ENCODE measurements around the gene TTC6.
"Not testable (repeated sequence)": the region's sequence is repeated elsewhere in the genome, so short reads cannot be mapped to it uniquely, and the experiment has no call there.

TTC6 gene, protein sequence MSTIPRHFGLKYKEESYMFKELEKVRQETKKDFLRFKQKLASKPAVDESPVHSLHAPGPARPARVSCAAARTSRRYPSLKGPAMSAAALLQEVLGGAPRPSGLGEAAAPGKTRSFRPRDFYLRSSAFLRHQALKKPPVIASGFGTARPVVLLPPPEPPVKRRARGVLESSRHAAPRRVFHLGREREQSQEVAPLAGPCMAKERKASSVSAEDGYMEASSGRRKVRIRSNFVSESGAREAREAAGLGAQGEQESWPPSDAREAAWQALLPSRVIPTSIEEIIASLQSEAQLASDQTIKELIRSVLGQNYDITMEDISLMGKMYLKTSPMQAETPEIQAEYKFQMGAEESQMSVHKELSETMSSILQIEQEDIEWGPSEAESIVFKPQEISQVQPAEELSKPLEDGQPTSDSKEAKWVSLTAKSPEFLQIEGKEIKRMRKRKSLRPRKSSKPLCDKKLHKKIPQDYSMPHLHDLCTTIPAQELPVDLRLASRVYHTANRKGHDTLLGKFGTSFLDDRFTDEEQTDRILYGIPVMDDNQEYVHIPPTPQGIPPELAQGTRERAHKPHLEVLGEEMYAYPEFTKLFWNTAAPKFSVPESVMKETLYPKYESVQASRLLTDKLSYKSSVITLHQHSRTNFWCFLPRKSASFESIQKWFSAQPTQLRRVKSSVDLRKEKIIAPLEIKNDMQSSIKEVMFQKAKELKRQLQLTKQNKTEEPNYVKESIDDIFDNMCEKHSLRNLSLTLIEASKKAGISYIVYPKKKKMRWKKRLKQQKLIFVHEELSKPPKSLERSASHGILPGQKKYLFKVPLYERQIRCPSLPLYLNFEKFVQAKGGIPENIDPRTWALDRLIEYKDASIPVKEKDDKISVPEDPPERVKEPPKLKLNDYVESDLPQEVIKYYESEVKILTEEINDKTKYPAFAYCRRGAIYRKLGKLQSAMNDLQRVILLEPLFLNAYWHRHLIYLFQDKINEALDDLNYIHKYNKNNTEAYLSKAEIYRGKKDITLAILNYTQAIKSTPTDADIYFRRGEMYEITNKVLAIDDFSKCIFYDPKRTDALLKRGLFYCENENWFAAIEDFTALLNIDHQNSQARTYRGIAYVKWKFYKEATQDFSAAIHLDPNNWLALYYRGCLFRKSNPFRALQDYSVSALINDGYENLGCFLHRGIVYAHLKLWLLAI (N-terminal part only)

DNA sequence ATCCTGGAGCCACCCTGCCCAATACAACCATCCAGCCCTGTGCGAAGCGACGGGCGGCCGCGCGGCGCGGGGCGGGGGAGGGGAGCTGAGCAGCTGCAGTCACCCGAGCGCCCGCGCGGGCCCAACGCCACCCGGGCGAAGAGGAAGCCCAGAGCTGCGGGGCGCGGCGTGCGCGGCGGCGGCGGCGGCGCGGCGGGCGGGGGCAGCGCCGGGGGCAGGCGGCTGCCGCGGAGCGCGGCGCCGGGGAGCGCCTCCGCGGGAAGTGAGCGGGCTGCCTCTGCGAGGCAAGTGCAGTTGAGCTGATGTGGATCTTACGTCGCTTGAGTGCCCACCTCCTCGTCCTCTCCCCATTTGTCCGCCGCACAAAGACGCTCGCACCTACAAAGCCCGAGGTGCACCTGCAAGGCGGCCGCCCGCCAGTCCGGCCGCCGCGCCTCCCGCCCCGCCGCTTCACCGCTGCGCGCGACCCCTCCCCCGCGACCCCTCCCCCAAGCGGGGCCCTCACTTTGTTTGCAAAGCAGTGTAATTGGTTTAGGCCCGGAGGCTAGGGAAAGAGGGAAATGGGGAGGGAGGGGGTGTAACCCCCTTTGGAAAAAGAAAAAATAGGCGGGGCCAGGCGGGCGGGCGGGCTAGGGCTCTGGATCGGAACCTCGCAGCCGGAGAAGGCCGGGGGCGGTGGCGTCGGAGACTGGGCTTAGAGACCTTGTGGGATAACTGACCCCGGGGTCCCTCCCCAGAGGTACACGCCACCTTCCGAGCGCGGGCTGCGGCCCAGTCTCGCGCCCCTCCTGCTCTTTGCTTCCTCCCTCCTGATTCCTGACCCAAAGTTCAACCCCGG, at the start of gene TTC6, which contains the start of gene FOXA1:
TTC6 (plus strand) TSS at position 659 of the 838 bp plus-strand sequence. CDS start 26,436 bp downstream, outside the sequence.
FOXA1 (minus strand) TSS at position 279 of the 838 bp plus-strand sequence; CDS start at position 2, 277 bp downstream.
- DNase-seq: peak; percentile 62

DNA sequence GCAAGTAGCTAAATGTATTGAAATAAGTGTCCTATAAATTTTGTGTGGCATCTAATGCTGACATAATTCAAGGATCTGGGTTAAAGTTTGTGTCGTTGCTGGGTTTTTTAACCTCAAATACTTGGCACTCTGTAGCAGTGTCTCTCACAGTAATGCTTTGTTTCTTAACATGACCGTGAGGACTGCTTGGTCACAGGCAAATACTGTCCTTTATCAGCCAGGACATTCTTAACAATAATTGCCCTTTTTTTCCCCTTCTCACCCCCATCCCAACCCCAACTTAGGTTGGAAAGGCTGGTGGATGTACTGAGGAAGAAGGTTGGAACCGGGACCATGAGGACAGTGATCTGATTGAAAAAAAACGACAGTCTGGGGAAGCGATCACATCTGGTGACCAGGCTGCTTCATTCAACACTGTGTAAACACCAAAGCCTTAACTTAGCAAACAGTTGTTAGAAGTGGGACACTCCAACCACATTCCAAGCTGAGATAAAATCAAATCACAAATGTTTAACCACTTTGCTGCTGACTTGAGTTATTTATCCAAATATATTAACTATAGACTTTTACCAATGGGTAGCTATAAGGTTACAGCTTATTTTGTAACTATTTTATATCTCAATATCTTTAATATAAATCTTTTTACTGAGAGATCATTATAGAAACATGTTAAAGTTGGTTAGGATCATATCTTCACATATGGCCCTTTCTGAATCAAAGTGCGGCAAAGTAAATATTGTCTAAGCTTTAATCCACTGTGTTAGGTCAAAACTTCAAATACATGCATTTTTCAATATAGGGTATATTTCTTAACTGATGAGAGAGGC, 48.6 kb upstream of the TTC6 start:
- no peak for DNase-seq

DNA sequence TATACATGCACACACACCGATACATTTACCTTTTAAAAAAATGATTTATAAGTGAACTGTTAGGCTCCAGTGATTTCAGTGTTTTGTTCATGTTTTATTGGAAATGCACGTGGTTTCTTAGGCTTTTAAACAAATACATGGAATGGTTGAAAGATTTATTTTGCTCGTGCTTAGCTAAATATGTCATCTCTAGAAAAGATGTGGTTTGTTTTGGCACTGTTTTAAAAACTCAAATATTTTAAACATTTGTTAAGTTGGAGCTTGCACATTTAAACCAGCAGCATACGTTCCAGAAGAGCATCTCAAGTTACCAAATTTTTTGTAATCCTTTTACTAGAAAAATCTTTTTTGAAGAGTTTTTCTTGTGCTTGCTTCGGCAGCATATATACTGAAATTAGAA, 44.9 kb upstream of the TTC6 start:
- DNase-seq: no peak

DNA sequence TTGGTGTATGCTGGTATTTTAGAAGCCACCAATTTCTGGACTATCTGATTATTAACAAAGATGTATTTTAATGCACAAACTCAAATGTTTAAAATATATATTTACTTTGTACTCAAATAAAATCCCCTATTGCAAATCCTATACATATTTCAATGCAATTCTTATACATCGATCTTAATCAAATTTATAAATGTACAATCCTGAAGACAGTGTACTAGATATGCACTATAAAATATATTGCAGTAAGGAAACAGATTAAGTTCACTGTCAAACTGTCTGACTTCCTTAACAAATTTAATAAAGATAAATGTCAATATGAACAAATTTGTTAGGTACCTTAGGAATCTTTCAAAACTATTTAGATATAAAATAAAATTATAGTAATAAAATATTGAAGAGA, 44.3 kb upstream of the TTC6 start:
- DNase-seq: no peak

DNA sequence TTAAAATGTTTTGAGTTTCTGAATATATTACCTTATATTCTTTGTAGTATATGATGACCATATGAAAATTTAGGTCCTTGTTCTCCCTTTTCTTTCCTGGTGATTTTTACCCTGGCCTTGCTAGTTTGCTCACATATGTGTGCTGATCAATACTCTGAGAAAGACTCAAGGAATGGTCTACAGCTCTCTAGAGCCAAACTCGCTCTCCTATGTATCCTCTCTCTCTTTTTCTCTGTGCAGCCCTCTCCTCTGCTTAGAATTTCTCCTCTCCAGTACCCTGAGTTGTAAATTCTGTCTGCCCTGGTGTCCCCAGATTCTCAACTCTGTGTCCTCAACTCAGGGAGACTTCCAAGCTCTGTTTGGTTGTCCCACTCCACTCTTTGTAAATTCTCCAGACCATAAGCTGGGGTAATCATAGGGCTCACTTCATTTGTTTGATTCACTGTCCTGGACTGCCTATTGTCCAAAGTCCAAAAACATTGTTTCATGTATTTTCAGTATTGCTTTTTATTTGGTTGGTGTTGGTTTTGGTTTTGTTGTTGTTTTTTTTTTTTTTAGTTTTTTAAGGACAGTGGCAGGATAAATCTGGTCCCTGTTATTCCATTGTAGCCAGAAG, 41.4 kb upstream of the TTC6 start:
- DNase-seq: no peak

DNA sequence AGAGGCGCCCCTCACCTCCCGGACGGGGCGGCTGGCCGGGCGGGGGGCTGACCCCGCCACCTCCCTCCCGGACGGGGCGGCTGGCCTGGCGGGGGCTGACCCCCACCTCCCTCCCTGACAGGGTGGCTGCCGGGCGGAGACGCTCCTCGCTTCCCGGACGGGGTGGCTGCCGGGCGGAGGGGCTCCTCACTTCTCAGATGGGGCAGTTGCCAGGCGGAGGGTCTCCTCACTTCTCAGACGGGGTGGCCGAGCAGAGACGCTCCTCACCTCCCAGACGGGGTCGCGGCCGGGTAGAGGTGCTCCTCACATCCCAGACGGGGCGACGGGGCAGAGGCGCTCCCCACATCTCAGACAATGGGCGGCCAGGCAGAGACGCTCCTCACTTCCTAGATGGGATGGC, 39.8 kb upstream of the TTC6 start:
- not testable (repeated sequence) for DNase-seq

DNA sequence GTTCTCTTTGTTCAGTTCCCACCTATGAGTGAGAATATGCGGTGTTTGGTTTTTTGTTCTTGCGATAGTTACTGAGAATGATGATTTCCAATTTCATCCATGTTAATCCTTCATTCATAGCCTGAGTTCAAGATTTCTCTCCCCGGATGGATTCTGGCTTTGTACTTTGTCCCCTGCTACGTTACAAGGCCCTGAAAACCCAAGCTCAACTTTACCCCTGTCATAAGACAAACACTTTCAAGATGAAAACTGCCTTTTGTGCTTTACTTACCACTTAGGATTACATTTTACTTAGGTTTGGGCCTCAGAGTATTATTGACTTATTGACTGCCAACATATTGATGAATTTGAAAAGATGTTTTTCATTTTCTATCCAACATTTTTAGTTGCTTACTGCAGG, 36.7 kb upstream of the TTC6 start:
- no peak for DNase-seq

DNA sequence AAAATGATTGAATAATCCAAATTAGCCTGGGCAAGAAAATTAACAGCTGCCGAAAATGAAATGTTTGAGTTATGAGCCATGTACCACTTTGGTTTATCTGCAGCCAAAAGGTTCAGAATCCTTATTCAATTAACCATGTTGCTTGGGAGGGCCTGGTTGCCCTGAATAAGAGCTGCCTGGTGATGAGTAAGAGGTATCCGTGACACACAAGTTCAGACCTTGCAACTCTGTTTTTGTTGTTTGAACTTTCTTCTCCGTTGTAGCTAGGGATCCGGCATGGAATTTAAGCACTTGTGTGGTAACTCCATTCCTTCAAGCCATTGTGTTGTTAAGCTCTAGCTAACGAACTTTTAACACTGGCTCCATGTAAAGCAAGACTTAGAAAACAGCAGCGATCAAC, 36.0 kb upstream of the TTC6 start:
- DNase-seq: no peak

DNA sequence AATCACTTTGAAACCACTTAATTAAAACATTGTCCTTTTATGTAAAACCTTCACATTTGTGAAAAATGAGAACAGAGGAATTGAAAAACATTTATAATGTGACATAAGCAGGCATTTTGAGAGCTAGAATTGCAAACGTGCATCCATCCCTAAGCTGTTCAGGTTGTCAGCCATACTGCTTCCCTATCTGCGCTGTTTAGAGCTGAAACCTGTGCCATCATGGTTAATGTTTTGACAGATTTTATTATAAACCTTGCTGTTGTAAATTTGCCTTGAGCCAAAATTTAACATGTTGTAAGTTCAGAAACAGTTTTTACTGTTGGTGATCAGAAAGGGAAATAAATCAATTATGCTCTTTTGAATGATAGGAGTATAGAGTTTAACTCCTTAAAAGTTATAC, 32.2 kb upstream of the TTC6 start:
- no peak for DNase-seq

DNA sequence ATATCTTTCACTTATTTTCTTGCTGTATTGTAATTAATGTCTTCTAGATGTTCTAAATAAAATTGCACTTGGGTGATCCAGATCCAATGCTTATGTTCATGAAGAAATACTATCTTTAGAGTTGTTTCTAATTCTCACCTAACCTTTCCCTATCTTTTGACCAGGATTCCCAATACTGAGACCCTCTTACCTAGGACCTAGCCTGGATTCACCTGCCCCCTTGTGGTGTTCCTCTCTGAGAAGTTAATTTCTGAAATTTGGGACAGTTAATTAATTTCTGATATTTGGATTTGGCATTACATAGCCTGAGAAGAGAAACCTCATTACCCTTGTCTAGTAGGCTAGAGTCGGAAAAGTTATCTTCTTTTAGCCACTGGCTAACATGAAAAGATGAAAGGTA, 29.9 kb upstream of the TTC6 start:
- DNase-seq: no peak

DNA sequence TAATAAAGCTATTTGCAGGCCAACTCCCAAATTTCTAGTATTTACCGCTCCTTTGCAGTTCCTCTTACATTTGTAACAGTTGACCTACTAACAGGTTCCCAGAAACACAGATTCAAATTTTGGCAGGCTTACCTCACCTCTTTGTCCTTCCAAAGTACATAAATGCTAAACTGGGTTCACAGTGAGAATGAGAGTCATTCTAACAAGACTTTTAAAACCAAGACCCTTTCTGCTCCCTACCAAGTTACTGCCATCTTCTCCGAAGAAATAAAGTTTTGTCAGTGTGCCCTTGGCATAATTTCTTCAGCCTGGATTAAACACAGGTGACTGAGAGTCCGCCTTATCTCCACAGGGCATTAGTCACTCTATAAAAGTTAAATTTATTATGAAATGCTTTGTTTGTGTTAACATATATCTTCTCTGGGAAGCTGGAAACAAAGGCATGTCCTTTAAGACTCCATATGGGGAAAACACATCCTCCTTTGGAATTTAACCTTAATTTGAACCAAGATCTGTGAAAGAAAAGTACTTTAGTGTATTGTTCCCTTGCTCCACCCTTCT, 28.5 kb upstream of the TTC6 start:
- DNase-seq: no peak

DNA sequence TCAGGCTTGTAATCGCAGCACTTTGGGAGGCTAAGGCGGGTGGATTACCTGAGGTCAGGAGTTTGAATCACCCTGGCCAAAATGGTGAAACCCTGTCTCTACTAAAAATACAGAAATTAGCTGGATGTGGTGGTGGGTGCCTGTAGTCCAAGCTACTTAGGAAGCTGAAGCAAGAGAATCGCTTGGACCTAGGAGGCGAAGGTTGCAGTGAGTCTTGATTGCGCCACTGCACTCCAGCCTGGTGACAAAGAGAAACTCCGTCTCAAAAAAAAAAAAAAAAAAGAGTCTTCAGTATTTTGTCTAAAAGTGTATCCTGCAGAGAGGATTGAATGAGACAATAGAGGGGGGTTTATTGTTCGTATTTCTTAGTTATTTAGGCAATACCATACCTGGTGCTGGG, 25.7 kb upstream of the TTC6 start:
- no peak for DNase-seq

DNA sequence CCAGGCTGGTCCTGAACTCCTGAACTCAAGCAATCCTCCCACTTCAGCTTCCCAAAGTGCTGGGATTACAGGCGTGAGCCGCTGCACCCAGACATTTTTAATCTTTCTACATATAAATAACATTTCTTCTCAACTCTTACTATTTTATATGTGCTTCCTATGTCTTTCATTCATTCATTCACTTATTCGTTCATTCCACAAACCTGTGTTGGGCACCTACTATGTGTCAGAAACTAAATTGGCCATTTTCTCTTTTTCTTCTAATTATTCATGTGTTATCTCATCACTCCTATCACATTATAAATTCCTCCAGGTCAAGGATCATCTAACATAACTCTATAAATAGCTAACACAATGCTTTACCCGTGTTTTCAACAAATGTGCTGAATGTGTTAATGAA, 24.0 kb upstream of the TTC6 start:
- no peak for DNase-seq

DNA sequence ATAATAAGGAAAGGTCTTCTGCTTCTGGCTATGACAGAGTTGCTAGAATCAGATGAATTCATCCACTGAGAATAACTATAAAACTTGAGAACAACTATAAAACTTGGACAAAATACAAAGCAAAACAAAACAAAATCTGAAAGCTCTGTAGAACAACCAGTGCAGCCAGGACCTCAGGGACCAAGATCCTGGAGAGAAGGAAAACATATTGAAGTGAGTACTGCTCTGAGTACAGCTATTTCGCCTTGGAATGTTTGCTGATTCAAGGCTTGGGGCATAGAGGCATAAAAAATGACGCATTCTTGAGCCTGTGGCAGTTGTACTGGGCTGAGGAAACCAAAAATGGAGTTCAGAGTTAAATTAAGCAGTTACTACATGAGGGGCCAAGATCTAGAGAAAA, 22.1 kb upstream of the TTC6 start:
- DNase-seq: no peak

DNA sequence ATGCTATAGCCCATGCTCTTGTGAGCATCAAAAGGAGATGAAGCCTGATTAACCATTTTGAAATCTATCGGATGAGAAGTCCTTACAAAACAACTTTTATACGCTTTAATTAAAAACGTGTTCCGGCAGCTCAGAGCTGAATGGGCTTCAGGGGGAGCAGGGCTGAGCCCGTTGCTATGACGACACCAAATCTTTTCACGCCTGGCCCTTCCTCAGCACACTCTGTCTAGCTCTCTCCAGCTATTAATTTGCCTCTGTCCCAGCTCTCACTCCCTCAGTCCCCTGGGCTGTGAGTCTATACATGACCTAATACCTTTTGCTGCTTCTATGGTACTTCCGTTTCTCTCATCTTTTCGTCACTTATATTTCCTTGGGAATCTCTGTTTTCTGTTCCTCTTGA, 16.2 kb upstream of the TTC6 start:
- no peak for DNase-seq

DNA sequence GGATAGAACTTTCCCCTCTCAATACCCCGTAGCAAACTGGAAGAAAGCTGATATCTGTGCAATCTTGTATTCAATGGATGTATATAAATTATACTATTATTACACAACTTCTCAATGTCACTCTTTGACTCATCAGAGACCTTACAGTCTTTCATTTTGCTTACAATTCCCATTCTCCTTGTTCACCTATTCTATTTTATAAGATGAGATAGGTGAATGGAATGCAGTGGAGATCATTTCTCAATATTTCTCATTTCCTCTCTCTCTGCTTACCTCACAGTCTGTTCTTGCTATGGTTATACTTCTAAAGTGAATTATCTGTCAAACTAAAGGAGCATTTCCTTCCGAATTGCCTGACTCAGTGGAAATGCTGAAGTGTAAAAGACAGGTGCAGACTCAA, 15.3 kb upstream of the TTC6 start:
- no peak for DNase-seq

DNA sequence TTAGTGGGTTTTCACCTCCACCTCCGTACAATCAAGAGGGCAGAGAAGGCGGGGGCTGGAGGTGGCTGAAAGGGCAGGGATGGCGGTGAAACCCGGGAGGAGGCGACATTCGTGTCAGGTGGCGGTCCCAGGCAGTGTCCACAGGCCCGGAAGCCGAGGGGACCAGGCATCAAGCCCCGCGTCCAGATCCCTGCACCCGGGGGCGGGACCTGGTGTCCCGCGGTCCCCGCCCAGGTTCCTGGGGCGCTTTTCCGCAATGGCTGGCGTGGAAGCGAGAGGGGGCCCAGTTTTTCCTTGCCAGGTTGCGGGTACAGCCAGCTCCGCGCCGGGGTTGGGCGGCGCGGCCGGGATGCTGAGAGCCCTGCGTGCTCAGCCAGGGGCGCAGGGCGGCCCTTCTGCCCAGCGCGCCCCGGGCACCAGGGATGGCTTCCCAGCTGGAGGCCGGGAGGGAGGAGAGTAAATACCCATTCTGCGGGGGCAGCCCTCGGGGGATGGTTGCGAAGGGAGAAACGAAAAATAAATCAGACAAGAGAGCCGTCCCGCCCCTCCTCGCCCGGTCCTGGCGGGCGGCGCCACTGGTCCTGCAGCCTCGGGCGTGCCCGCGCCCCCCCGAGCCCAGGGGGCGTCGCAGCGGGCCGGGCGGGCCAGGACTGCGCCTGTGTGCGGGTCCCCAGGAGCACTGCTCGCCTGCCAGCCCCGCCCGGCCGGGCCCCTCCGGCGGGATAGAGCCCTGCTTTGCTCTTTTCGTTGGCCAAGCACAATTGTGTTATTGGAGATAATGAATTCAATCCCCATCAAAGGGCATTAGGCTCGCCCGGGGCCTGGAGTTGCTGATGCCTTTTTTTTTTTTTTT, 11.8 kb upstream of the TTC6 start:
- DNase-seq: no peak

DNA sequence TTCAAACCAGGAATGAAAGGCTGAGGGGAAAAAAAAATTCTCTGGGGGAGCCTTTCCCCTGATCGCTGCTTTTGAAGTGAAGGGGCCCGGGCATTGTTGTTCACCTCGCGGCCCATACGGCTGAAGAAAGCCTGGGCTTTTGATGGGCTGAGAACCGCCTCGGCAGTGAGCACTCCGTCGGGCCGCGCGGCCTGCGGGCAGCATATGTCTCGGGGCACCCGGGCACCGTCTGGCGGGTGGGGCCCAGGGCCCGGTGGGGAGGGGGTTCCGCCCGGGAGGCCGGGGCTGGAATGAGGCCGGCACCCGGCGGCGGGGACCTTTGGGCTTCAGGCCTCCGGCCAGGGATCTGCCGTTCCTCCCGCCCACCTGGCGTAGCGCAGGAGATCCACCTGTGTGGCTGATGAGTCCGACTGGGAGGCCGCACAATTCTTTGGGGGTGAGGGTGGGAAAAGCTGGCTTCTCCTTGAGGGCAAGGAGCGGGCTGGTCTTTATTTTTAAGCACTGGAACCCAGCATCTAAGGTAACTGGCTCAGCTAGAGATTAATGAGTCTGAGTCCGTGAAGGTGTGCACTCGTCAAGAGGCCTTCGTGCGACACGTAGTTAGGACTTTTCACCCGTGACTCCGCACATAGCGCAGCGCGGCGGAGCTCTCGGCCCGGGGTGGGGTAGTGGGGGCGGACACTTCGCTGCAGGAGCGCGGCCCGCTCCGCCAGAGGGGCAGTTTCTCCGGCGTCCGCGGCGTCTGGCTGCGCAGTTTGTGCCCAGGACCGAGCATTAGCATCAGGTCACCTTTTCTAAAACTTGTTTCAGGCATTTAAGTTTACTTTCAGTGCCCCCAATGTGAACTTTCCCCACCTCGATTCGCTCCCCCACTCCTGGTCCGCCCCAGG, 11.0 kb upstream of the TTC6 start:
- DNase-seq: no peak

DNA sequence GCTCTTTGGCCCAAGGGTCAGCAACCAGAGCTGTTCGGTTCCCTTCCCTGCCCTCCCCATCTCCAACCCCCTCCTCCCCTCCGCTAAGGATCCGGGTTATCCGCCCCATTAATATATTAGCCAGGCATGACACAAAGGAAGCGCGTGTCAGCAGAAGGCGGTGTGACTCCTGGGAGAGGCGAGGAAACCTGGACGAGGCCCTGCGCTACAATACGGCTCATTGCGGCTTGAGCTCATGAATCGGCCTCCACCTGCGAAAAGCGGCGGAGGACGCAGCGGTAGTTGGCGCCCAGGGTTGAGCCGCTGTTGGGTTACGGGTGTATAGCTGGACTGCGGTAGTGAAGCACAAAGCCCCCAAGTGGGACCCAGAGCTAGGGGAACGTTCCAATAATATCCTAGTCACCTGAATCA, 10.3 kb upstream of the TTC6 start:
- no peak for DNase-seq

Data from activated effector memory CD4-positive, alpha-beta T cell treated with anti-CD3 and anti-CD28 coated beads, Interleukin-2, amount 50 U/mL, for 16 hours (primary cell).